Nephron progenitor cell (in vitro differentiated cells): ENCODE measurements around the gene GNRHR.

Source experiments
- DNase-seq: peaks from one replicate; pipeline ENCODE4 v3.0.0; 2021
- H3K27ac Mint-ChIP-seq: 2 replicates; pipeline ENCODE4 v1.8.0; 2021; ENCODE audit warnings: mild to moderate bottlenecking, moderate library complexity, mixed read lengths
- H3K27me3 Mint-ChIP-seq: 2 replicates; pipeline ENCODE4 v1.8.0; 2021; ENCODE audit warnings: mild to moderate bottlenecking, low read depth, mixed read lengths; ENCODE audit not compliant: poor library complexity
- H3K36me3 Mint-ChIP-seq: 2 replicates; pipeline ENCODE4 v1.8.0; 2021; ENCODE audit warnings: low read depth, mixed read lengths
- H3K4me1 Mint-ChIP-seq: 2 replicates; pipeline ENCODE4 v1.8.0; 2021; ENCODE audit warnings: mixed read lengths
- H3K4me3 Mint-ChIP-seq: 2 replicates; pipeline ENCODE4 v1.8.0; 2021; ENCODE audit warnings: mild to moderate bottlenecking, moderate library complexity, mixed read lengths
- H3K9me3 Mint-ChIP-seq: 2 replicates; pipeline ENCODE4 v1.8.0; 2021; ENCODE audit warnings: mild to moderate bottlenecking, moderate library complexity, mixed read lengths
- CTCF ChIP-seq: fragments of 200-600 bp; sonication (generic); IDR thresholded peaks from 2 replicates; pipeline ENCODE4 v1.5.0; 2021; ENCODE audit warnings: antibody characterized with exemption

GNRHR gene

GRCh38 chr4:67727124-67727850 is 26.9 kb downstream of the GNRHR start:
- H3K4me3 Mint-ChIP-seq: no peak overlapping the region
- peaks cover 4% of the 10 kb centered on the region for H3K27me3 Mint-ChIP-seq
- peaks cover 30% of the 10 kb centered on the region for H3K9me3 Mint-ChIP-seq
- no peak overlapping the region for H3K27ac Mint-ChIP-seq
- no peak for DNase-seq
- peaks cover 52% of the 10 kb centered on the region for H3K36me3 Mint-ChIP-seq
- peaks cover 8% of the 10 kb centered on the region for H3K4me1 Mint-ChIP-seq
- no peak for TF ChIP-seq CTCF

GRCh38 chr4:67725981-67726380 is 28.2 kb downstream of the GNRHR start:
- Mint-ChIP-seq H3K4me1 (peaks cover 8% of the 10 kb centered on the region), H3K9me3 (peaks cover 19% of the 10 kb centered on the region), H3K4me3 (no peak overlapping the region), H3K27me3 (peaks cover 4% of the 10 kb centered on the region), H3K36me3 (peaks cover 52% of the 10 kb centered on the region), H3K27ac (no peak overlapping the region)
- no peak for DNase-seq
- no peak for TF ChIP-seq CTCF

GRCh38 chr4:67725132-67725531 is 29.1 kb downstream of the GNRHR start:
- Mint-ChIP-seq H3K9me3 (peaks cover 16% of the 10 kb centered on the region), H3K27ac (no peak overlapping the region), H3K4me1 (peaks cover 8% of the 10 kb centered on the region)

GRCh38 chr4:67723949-67724348 is 30.2 kb downstream of the GNRHR start:
- no peak for TF ChIP-seq CTCF
- peaks cover 9% of the 10 kb centered on the region for H3K9me3 Mint-ChIP-seq
- no peak overlapping the region for H3K4me3 Mint-ChIP-seq
- H3K27ac Mint-ChIP-seq: no peak overlapping the region
- peaks cover 8% of the 10 kb centered on the region for H3K4me1 Mint-ChIP-seq
- peaks cover 4% of the 10 kb centered on the region for H3K27me3 Mint-ChIP-seq
- H3K36me3 Mint-ChIP-seq: peaks cover 42% of the 10 kb centered on the region
- no peak for DNase-seq

More at GRCh38 chr4:67725132-67725531, 29.1 kb downstream of the GNRHR start:
- Mint-ChIP-seq H3K27me3 (peaks cover 4% of the 10 kb centered on the region), H3K36me3 (peaks cover 52% of the 10 kb centered on the region), H3K4me3 (no peak overlapping the region)
- no peak for DNase-seq
- no peak for TF ChIP-seq CTCF

- no peak overlapping the region for H3K4me3 Mint-ChIP-seq
- H3K9me3 Mint-ChIP-seq: peaks cover 9% of the 10 kb centered on the region
Measured at GRCh38 chr4:67723341-67723740, 30.8 kb downstream of the GNRHR start.

More at GRCh38 chr4:67723341-67723740, 30.8 kb downstream of the GNRHR start:
- DNase-seq: no peak
- H3K27ac Mint-ChIP-seq: no peak overlapping the region
- H3K4me1 Mint-ChIP-seq: peaks cover 8% of the 10 kb centered on the region
- H3K27me3 Mint-ChIP-seq: peaks cover 4% of the 10 kb centered on the region
- H3K36me3 Mint-ChIP-seq: peaks cover 37% of the 10 kb centered on the region
- no peak for TF ChIP-seq CTCF
